ENCODE data around the gene IPCEF1. TPM values are rescaled to one million over a fixed set of nuclear protein-coding genes. Genes with fewer than 3 reads are reported as not detected.

Gene IPCEF1
- total and polyA plus RNA-seq, 3 experiments from 2014 or later, result 17.7 to 57.8 (median 19.2) TPM

- ChIA-PET CTCF (interaction anchor here (1.7 to 4.2 kb wide), 3 partner anchors 13 to 117 kb away, joined by 4 to 42 read pairs (median 4); no protein-coding TSS in a partner anchor), POLR2A (no interaction called here)
- no peaks in the 10 kb centered on the region for H3K9me3 ChIP-seq (ENCODE audit: low read length)
- H3K9me3 Mint-ChIP-seq, result no peaks in the 10 kb centered on the region
- H3K36me3 Mint-ChIP-seq, result peaks cover 4 to 23% (median 12%) of the 10 kb centered on the region in 3 donors
- no peak overlapping the region for H3K27ac ChIP-seq (ENCODE audit: low read depth, low read length)
- no peak overlapping the region for H3K4me3 ChIP-seq (ENCODE audit: low read length)
- H3K4me1 ChIP-seq (ENCODE audit: insufficient read depth, low read length), result peaks cover 47% of the 10 kb centered on the region
- DNase-seq, result no peak
- H3K27me3 ChIP-seq (ENCODE audit: insufficient read depth, low read length, poor library complexity, severe bottlenecking), result no peaks in the 10 kb centered on the region
- H3K4me3 Mint-ChIP-seq, result no peak overlapping the region
- peaks cover 6% of the 10 kb centered on the region for H3K36me3 ChIP-seq (ENCODE audit: insufficient read depth, low read length)
- H3K4me1 Mint-ChIP-seq, result peaks cover 55 to 64% (median 62%) of the 10 kb centered on the region in 3 donors
- peak overlapping the region; percentile 4 to 86 (median 50) for H3K27ac Mint-ChIP-seq
- H3K27me3 Mint-ChIP-seq, result no peaks in the 10 kb centered on the region
These were observed 197.5 kb downstream of the IPCEF1 start for GRCh38 chr6:154159126-154159525.

DNA sequence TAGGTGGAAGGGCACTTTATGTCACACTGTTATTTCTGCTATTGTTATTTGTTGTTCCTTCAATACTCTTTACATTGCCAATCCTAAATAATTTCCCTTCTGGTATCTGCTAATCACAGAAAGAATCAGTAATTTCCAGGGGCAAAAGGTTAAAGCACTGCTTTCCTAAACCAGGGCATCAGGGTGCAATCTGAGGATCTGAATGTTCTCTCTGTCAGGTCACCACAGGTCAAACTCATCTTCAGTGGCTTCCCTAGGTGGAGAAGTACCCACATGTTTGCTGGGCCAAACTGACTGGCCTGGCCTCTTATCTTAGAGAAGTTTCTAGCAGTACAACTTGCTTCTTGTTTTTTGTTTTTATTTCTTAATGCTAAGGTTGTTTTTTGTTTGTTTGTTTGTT is 198.9 kb downstream of the IPCEF1 start:
- POLR2A ChIA-PET, result no interaction called here
- no peak for DNase-seq
- Histone ChIP-seq H3K4me3 (ENCODE audit: low read length) (no peak overlapping the region), H3K9me3 (ENCODE audit: low read length) (no peaks in the 10 kb centered on the region), H3K27ac (ENCODE audit: low read depth, low read length) (no peak overlapping the region), H3K27me3 (ENCODE audit: insufficient read depth, low read length, poor library complexity, severe bottlenecking) (no peaks in the 10 kb centered on the region), H3K4me1 (ENCODE audit: insufficient read depth, low read length) (peaks cover 47% of the 10 kb centered on the region), H3K36me3 (ENCODE audit: insufficient read depth, low read length) (peaks cover 6% of the 10 kb centered on the region)
- CTCF ChIA-PET, result interaction anchor here (1.0 to 4.2 kb wide), 9 partner anchors 8 to 212 kb away, joined by 3 to 42 read pairs (median 4); no protein-coding TSS in a partner anchor
- peak overlapping the region; percentile 83 to 98 (median 92) for H3K27ac Mint-ChIP-seq
- H3K4me1 Mint-ChIP-seq, result peaks cover 56 to 65% (median 63%) of the 10 kb centered on the region in 3 donors
- no peaks in the 10 kb centered on the region for H3K9me3 Mint-ChIP-seq
- no peaks in the 10 kb centered on the region for H3K27me3 Mint-ChIP-seq
- H3K36me3 Mint-ChIP-seq, result peaks cover 4 to 23% (median 12%) of the 10 kb centered on the region in 3 donors
- peak overlapping the region; percentile 66 to 91 (median 84) for H3K4me3 Mint-ChIP-seq

- Mint-ChIP-seq H3K27ac (peak overlapping the region; percentile 83 to 98 (median 92)), H3K36me3 (peaks cover 4 to 23% (median 12%) of the 10 kb centered on the region in 3 donors), H3K9me3 (no peaks in the 10 kb centered on the region), H3K4me3 (peak overlapping the region; percentile 66 to 91 (median 84)), H3K27me3 (no peaks in the 10 kb centered on the region), H3K4me1 (peaks cover 57 to 65% (median 63%) of the 10 kb centered on the region in 3 donors)
- CTCF ChIA-PET, result interaction anchor here (1.0 to 4.2 kb wide), 10 partner anchors 8 to 213 kb away, joined by 3 to 42 read pairs (median 4); no protein-coding TSS in a partner anchor
- H3K27me3 ChIP-seq (ENCODE audit: insufficient read depth, low read length, poor library complexity, severe bottlenecking), result no peaks in the 10 kb centered on the region
- peaks cover 46% of the 10 kb centered on the region for H3K4me1 ChIP-seq (ENCODE audit: insufficient read depth, low read length)
- H3K27ac ChIP-seq (ENCODE audit: low read depth, low read length), result peak overlapping the region; percentile 32
- peak overlapping the region; percentile 61 for H3K4me3 ChIP-seq (ENCODE audit: low read length)
- H3K9me3 ChIP-seq (ENCODE audit: low read length), result no peaks in the 10 kb centered on the region
- H3K36me3 ChIP-seq (ENCODE audit: insufficient read depth, low read length), result peaks cover 6% of the 10 kb centered on the region
- DNase-seq, result peak in 2 of 5 donors; percentile 31 to 37
- POLR2A ChIA-PET, result interaction anchor here (0.5 kb wide), 1 partner anchor 121 kb away, joined by 6 read pairs; no protein-coding TSS in a partner anchor
These were observed 199.5 kb downstream of the IPCEF1 start for GRCh38 chr6:154157082-154157481.

DNA sequence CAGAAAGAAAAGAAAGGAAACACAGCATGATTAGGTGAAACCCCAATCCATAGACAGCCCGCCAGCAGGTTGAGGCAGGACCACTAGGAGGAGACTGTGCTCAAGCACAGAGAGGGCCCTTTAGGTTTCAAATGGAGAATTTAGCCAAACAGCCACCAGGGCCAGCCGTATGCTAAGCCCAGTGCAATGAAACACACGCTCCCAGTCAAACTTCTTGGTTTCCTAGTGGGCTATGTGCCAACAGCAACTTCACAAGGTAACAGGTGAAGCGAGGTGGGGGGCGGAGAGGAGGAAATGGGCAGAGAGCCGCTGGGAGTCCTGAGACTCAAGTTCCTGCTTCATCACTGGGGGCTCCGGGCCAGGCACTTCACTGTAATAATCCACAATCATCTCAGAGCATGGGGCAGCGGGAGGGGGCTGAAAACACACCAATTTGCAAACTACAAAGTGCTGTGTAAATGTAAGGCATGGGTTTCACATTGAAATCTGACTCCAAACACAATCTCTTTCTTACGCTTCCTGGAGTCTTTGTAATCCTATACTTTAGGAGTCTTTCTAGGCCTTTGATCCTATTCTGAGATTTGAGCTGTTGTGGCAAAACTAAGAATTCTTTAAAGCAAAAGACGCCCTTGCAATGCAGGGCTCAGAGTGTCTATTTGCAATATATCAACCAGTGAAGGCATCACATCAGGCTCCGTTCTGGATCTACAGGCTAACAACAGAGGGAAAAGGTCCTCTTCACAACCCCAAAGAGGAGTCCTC is 200.3 kb downstream of the IPCEF1 start:
- POLR2A ChIA-PET, result no interaction called here
- Histone ChIP-seq H3K27me3 (ENCODE audit: insufficient read depth, low read length, poor library complexity, severe bottlenecking) (no peaks in the 10 kb centered on the region), H3K4me1 (ENCODE audit: insufficient read depth, low read length) (peaks cover 40% of the 10 kb centered on the region), H3K9me3 (ENCODE audit: low read length) (no peaks in the 10 kb centered on the region), H3K27ac (ENCODE audit: low read depth, low read length) (no peak overlapping the region), H3K4me3 (ENCODE audit: low read length) (peak overlapping the region; percentile 61), H3K36me3 (ENCODE audit: insufficient read depth, low read length) (peaks cover 6% of the 10 kb centered on the region)
- peaks cover 4 to 23% (median 12%) of the 10 kb centered on the region in 3 donors for H3K36me3 Mint-ChIP-seq
- no peaks in the 10 kb centered on the region for H3K27me3 Mint-ChIP-seq
- peak; percentile 36 to 75 (median 43) for DNase-seq
- H3K4me1 Mint-ChIP-seq, result peaks cover 57 to 65% (median 63%) of the 10 kb centered on the region in 3 donors
- no peaks in the 10 kb centered on the region for H3K9me3 Mint-ChIP-seq
- H3K27ac Mint-ChIP-seq, result peak overlapping the region; percentile 83 to 98 (median 92)
- CTCF ChIA-PET, result interaction anchor here (1.0 to 4.2 kb wide), 10 partner anchors 9 to 214 kb away, joined by 3 to 69 read pairs (median 9); no protein-coding TSS in a partner anchor
- H3K4me3 Mint-ChIP-seq, result peak overlapping the region; percentile 66 to 91 (median 84)

- ChIA-PET POLR2A (interaction anchor here (0.7 to 1.1 kb wide), 2 partner anchors 119 to 123 kb away, joined by 3 read pairs; no protein-coding TSS in a partner anchor), CTCF (interaction anchor here (0.7 to 3.9 kb wide), 15 partner anchors 9 to 521 kb away, joined by 3 to 69 read pairs (median 3); no protein-coding TSS in a partner anchor)
- Mint-ChIP-seq H3K27me3 (no peaks in the 10 kb centered on the region), H3K9me3 (peaks cover 0 to 2% (median 0%) of the 10 kb centered on the region in 5 donors), H3K27ac (peak overlapping the region; percentile 10 to 92 (median 74)), H3K4me1 (peaks cover 44 to 54% (median 50%) of the 10 kb centered on the region in 3 donors), H3K4me3 (no peak overlapping the region), H3K36me3 (peaks cover 0 to 10% (median 1%) of the 10 kb centered on the region in 3 donors)
- Histone ChIP-seq H3K4me1 (ENCODE audit: insufficient read depth, low read length) (peaks cover 40% of the 10 kb centered on the region), H3K36me3 (ENCODE audit: insufficient read depth, low read length) (peaks cover 6% of the 10 kb centered on the region), H3K27me3 (ENCODE audit: insufficient read depth, low read length, poor library complexity, severe bottlenecking) (no peaks in the 10 kb centered on the region), H3K4me3 (ENCODE audit: low read length) (no peak overlapping the region), H3K27ac (ENCODE audit: low read depth, low read length) (no peak overlapping the region), H3K9me3 (ENCODE audit: low read length) (no peaks in the 10 kb centered on the region)
- peak; percentile 49 to 71 (median 56) for DNase-seq
These were observed 202.1 kb downstream of the IPCEF1 start for GRCh38 chr6:154154389-154154967.

DNA sequence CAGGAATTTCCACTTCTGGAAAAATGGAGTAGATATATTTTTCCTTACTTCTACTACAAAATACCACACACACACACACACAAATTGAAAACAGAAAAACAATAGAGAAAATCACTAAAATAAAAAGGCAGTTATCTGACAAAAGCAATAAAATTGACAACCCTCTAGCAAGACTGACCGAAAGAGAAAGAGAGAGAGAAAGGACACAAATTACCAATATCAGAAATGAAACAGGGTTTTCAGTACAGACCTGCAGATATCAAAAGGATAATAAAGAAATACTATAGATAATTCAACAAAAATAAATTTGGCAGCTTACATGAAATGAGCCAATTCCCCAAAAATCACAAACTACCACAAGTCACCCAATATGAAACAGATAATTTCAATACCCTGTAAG is 212.8 kb downstream of the IPCEF1 start:
- no peak for DNase-seq
- H3K9me3 ChIP-seq (ENCODE audit: low read length), result no peaks in the 10 kb centered on the region
- peaks cover 0 to 2% (median 0%) of the 10 kb centered on the region in 5 donors for H3K9me3 Mint-ChIP-seq
- POLR2A ChIA-PET, result no interaction called here
- CTCF ChIA-PET, result no interaction called here
- H3K36me3 ChIP-seq (ENCODE audit: insufficient read depth, low read length), result no peaks in the 10 kb centered on the region
- peaks cover 11 to 36% of the 10 kb centered on the region in 2 donors for H3K27me3 Mint-ChIP-seq
- no peak overlapping the region for H3K4me3 ChIP-seq (ENCODE audit: low read length)
- peaks cover 0 to 2% (median 0%) of the 10 kb centered on the region in 3 donors for H3K36me3 Mint-ChIP-seq
- H3K4me1 ChIP-seq (ENCODE audit: insufficient read depth, low read length), result no peaks in the 10 kb centered on the region
- no peaks in the 10 kb centered on the region for H3K27me3 ChIP-seq (ENCODE audit: insufficient read depth, low read length, poor library complexity, severe bottlenecking)
- no peaks in the 10 kb centered on the region for H3K4me1 Mint-ChIP-seq
- no peak overlapping the region for H3K27ac ChIP-seq (ENCODE audit: low read depth, low read length)
- no peak overlapping the region for H3K27ac Mint-ChIP-seq
- H3K4me3 Mint-ChIP-seq, result no peak overlapping the region

DNA sequence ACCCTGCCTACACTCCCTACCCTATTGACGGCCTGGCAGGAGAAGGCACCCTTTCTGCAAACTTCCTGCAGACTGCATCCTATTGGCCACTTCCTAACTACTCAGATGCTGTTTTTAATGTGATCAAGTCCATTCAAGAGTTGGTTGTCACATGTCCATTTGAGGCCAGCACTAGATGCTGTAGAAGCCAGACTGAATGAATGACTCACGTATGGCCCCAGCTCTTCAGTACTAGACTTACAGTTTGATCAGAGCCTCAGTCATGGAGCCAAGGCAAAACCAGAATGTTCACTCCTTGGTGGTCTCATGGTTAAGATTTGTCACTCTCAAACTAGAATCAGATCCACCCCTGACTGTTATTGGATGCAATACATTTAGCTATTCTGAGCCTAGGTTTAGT is 215.9 kb downstream of the IPCEF1 start:
- Mint-ChIP-seq H3K27me3 (peaks cover 6 to 38% of the 10 kb centered on the region in 2 donors), H3K4me3 (no peak overlapping the region), H3K9me3 (peaks cover 0 to 2% (median 0%) of the 10 kb centered on the region in 5 donors), H3K27ac (no peak overlapping the region), H3K36me3 (peaks cover 0 to 2% (median 0%) of the 10 kb centered on the region in 3 donors), H3K4me1 (no peaks in the 10 kb centered on the region)
- ChIA-PET POLR2A (interaction anchor here (0.5 kb wide), 1 partner anchor 9 kb away, joined by 3 read pairs; no protein-coding TSS in a partner anchor), CTCF (no interaction called here)
- no peaks in the 10 kb centered on the region for H3K36me3 ChIP-seq (ENCODE audit: insufficient read depth, low read length)
- no peak overlapping the region for H3K4me3 ChIP-seq (ENCODE audit: low read length)
- no peaks in the 10 kb centered on the region for H3K4me1 ChIP-seq (ENCODE audit: insufficient read depth, low read length)
- no peak for DNase-seq
- no peaks in the 10 kb centered on the region for H3K27me3 ChIP-seq (ENCODE audit: insufficient read depth, low read length, poor library complexity, severe bottlenecking)
- H3K27ac ChIP-seq (ENCODE audit: low read depth, low read length), result no peak overlapping the region
- no peaks in the 10 kb centered on the region for H3K9me3 ChIP-seq (ENCODE audit: low read length)
